C4-2B (cell line): Measurements from ENCODE around the gene TMUB1.

ENCODE experiments used
- ZFX ChIP-seq: fragments of 450-650 bp; IDR thresholded peaks from 2 replicates; pipeline ENCODE4 v1.6.1; 2017
- TF ChIP-seq, protein P1 (sequence below): fragments of 450-650 bp; conservative IDR thresholded peaks from 2 replicates; pipeline ENCODE4 v1.5.1; 2017; ENCODE audit warnings: mild to moderate bottlenecking

DNA sequence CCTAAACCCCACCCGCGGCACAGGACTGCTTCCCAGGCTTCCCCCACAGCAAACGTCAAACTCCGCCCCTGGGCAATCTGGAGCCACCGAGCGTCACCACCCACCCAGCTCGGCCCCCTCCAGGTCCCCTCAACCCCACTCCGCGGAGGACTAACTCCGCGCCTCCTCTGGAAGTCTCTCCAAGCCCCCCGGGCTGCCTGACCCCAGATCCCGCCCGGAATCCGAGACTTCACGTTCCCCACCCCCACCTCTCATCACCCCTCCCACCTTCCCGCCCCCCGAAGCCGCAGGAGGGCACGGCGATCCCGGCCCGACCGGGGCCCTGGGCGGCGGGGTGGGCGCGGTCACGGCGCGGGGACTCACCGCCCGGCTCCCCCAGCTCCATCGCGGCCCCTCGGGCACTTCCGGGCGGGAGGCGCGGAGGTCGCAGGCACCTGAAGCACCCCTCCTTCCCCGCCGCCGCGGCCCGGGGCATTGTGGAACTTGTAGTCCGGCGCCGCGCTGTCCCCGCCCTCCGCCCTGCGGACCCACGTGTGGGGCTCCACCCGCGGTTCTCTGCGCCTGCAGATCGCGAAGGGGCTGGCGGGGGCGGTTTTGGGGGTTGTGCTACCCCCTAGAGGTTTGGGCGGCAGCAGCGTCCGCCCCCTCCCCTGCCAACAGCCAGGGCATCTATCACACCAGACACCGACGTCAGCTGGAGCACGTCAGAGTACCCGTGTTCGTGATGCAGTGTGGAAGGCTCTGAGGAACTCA lies at the start of gene TMUB1:
- TF ChIP-seq, protein P1, sequence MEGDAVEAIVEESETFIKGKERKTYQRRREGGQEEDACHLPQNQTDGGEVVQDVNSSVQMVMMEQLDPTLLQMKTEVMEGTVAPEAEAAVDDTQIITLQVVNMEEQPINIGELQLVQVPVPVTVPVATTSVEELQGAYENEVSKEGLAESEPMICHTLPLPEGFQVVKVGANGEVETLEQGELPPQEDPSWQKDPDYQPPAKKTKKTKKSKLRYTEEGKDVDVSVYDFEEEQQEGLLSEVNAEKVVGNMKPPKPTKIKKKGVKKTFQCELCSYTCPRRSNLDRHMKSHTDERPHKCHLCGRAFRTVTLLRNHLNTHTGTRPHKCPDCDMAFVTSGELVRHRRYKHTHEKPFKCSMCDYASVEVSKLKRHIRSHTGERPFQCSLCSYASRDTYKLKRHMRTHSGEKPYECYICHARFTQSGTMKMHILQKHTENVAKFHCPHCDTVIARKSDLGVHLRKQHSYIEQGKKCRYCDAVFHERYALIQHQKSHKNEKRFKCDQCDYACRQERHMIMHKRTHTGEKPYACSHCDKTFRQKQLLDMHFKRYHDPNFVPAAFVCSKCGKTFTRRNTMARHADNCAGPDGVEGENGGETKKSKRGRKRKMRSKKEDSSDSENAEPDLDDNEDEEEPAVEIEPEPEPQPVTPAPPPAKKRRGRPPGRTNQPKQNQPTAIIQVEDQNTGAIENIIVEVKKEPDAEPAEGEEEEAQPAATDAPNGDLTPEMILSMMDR, result no peak
- TF ChIP-seq ZFX, result no peak
